Ureter (tissue), 1 donor: ENCODE measurements around the gene ZNF541. TPM values are rescaled to one million over a fixed set of nuclear protein-coding genes. Genes with fewer than 3 reads are reported as not detected.
"Not testable (repeated sequence)": the region's sequence is repeated elsewhere in the genome, so short reads cannot be mapped to it uniquely, and the experiment has no call there.

Experiments used
- DNase-seq: peaks from one replicate; pipeline ENCODE4 v3.0.0-alpha.2; 2020; ENCODE audit warnings: low spot score
- total RNA-seq: library from RNA; stranded (reverse); gene quantifications from one replicate; pipeline ENCODE4 v1.2.4, GENCODE V29; 2023
- donor health status: DM: yes; HTN: yes; CAD: no.

The ZNF541 gene
- total RNA-seq, 1 donor from 2014 or later = 0.70 TPM

DNA sequence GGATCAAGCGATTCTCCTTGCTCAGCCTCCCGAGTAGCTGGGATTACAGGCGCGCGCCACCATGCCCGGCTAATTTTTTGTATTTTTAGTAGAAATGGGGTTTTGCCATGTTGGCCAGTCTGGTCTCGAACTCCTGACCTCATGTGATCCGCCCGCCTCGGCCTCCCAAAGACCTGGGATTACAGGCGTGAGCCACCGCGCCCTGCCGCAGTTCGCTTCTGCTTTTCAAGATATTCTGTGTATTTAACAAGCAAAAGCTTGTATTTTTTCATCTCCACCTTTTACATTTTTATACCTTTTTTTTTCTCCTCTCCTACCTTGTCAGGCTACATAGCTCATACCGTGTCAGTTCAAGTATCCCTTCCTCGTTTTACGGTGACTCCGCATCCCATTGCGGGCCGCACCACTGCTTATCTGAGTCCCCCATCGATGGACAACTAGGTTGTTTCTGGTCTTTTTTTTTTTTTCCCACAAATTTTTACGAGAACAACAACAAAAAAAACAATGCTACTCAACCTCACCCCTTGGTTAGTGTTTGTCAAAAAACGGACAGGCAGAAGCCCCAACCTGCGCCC lies 26.8 kb upstream of the ZNF541 start:
- DNase-seq = not testable (repeated sequence)

DNA sequence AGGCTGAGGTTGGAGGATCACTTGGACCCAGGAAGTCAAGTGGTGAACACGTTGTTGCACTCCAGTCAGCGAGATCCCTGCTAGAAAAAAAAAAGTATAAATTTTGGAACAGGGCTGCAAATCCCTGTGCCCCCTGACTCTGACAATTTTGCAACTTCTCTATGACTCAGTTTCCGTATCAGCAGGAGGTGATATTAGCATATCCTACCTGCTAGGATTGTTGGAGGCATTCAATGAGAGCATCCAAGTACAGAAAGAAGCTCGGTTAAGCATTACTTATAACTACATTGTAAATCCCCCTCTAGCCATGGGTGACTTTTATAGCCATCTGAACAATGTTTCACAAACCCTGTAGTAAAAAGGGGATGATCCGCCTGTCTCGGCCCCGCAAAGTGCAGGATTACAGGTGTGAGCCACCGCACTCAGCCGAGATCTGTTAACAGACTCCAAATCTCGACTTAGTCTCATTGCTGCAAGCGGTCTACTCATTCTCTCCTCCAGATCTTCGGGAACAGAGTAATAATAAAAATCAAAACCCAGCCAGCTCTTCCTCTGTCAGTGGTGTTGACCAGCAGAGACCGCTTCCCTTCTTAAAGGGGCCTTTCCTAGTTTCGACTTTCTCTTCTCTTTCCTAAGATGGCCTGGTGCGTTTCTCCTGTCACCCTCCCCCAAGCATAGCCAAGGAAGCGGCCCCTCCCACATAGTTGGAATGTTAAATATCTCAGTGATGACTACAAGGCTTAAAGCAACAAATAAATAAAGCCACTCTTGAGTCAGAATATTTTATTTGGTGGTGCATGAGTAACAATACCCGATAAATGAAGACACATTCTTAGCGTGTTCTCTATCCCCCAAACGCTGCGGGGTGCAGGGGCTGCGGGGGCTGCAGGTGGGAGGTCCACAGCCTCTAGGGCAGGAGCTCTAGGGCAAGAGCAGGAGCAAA lies 25.7 kb upstream of the ZNF541 start:
- peak; percentile 79 for DNase-seq

DNA sequence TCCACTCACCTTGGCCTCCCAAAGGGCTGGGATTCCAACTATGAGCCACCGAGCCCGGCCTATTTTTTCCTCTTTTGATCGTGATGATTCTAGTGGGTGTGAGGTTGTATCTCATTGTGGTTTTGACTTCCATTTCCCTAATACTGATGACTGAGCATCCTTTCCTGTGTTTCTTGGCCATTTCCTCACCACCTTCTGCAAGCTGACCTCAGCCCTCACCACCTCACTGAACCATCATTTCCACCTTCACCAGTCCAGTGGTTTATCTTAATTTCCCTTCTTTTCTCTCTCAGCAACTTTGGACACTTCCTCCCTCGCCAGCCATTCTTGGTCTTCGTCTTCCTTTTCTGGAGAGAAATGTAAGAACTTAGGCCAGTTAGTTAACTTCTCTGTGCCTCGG lies 23.0 kb upstream of the ZNF541 start:
- DNase-seq = no peak

DNA sequence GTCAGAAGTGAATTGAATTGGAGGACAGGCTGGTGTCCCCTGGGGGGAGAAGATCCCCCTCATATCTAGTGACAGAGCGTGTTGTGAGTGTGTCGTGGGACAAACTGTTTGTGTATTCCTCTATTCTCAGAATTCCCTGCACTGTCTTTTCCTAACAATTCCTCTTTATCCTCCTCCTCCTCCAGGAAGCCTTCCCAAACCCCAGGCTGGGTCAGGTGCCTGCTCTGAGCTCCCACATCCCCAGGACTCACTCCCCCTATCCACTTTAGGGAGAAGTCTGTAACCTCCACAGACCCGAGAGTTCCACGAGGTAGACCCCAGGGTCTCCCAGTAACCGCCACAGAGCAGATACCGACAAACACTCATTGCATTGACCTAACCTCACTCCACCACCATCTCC lies 20.9 kb upstream of the ZNF541 start:
- no peak for DNase-seq

GRCh38 chr19:47589824-47590223 lies 16.9 kb upstream of the ZNF541 start:
- DNase-seq = no peak

- no peak for DNase-seq
Observed at GRCh38 chr19:47587295-47587694, 14.3 kb upstream of the ZNF541 start.

DNA sequence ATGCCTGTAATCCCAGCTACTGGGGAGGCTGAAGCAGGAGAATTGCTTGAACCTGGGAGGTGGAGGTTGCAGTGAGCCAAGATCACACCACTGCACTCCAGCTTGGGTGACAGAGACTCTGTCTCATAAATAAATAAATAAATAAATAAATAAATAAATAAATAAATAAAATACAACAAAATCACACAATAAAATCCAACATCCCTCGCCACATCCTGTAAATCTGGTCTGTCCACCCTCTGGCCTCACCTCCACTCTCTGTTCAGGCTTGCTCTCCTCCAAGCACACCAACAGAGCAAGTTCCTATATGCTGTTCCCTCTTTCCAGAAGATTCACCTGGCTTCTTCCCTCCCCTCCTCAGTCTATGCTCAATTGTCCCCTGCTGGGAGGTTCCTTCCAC lies 10.2 kb upstream of the ZNF541 start:
- not testable (repeated sequence) for DNase-seq

DNA sequence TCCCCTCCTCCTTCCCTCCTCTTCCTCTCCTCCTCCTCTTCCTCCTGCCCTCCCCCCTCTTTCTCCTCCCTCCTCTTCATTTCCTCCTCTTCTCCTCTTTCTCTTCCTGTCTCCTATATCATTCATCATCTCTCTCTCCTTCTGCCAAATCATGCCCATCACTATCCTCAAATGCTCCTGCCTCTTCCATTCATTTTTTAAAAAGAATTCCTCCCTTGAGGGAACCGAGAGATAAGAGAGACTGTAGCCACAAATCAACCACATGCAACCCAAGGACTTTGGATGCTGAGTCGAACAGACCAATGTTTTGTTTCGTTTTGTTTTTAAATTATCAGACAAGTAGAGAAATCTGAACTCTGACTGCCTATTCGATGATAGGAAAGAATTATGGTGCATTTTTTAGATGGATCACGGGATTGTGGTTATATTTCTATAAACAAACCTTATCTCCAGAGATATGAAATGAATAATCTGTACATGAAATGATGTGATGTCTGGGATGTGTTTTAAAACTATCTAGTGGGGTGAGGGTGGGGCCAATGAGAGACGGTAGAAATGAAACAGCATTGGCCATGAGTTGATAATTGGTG lies 9.5 kb upstream of the ZNF541 start:
- DNase-seq = no peak

- DNase-seq = peak; percentile 88
Observed at GRCh38 chr19:47581605-47582319, 8.8 kb upstream of the ZNF541 start.

DNA sequence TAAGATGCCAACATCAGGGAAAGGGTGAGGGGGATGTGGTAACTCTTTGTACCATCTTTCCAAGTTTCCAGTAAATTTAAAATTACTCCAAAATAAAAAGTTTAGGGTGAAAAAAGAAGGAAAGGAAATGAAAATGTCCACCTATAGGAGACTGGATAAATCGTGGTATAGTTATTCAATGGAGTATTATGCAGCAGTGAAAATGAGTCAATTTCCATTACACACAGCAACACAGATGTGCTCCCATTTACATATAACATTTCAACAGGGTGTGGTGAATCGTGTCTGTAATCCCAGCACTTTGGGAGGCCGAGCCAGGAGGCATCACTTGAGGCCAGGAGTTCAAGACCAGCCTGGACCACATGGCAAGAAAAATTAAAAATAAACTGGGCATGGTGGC lies 7.4 kb upstream of the ZNF541 start:
- DNase-seq = no peak

DNA sequence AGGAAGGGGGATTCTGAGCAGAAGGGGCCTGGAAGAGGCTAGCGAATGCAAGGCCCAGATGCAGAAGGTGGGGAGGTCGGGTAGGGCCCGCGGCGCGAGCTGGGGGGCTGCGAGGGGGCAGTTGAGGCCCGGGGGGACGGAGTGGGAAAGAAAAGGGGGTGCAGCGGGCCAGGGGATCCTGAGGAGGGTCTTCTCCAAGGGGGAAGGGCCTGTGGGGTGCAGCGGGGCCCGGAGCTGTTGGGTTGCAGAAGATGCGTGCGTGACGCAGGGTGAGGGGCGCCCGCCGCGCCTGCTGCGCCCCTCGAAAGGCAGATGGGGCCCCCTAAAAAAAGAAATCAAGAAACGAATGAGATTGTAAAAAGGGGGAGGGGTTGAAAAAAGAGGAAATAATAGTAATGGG lies 313 bp downstream of the ZNF541 start:
- DNase-seq = no peak

- DNase-seq = no peak
Observed at GRCh38 chr19:47569331-47569730, 3.6 kb downstream of the ZNF541 start.

DNA sequence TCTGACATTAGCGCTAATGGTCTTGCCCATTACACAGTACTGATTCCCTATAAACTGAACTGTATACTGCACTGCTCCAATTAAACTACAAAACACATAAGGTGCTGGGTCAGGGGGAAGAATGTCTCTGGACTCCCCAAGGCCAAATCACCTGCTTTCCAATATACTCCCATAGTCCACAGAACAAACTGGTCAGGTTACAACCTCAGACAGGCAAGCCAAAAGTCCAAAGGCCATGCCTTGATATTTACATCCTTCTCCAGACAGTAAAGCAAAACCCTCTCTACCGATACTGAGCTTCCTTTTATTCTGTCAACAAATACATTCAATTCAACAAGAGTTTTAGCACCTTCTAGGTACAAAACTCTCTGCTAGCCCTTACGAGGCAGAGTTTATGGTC lies 8.9 kb downstream of the ZNF541 start:
- DNase-seq = no peak

DNA sequence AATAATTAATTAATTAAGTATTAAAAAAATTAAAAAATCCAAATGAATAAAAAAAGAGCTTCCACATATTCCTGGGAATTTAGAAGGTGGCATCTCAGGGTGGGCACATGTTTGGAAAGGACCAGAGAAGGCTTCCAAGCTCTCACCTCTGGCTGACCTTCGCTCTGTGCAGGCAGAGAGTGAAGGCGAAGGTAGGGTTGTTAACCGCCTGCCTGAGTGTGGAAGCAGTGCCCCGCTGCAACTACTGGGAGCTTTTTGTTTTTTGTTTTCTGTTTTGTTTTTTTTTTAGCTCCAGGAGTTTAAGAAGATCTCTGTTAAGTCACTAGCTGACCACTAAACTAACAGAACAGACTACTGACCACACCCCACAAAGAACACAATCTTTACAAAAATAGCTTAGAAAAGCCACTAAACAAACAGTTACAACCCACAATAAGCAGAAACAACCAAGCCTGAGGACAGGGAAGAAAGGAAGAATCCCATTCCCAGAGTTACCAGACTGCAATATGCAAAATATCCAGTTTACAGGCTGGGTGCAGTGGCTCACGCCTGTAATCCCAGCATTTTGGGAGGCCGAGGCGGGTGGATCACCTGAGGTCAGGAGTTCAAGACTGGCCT lies 11.4 kb downstream of the ZNF541 start:
- DNase-seq = no peak

- no peak for DNase-seq
Observed at GRCh38 chr19:47560999-47561398, 11.9 kb downstream of the ZNF541 start.

DNA sequence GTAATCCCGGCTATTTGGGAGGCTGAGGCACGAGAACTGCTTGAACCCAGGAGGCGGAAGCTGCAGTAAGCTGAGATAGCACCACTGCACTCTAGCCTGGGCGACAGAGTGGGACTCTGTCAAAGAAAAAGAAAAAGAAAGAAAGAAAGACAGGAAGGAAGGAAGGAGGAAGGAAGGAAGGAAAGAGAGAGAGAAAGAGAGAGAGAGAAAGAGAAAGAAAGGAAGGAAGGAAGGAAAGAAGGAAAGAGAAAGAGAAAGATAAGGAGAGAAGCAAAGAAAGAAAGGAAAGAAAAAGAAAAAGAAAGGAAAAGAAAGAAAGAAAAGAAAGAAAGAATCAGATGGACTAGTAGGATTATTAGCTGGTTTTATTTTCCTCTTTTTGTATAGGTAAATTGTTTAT lies 22.8 kb downstream of the ZNF541 start:
- no peak for DNase-seq

- no peak for DNase-seq
Observed at GRCh38 chr19:47549261-47549862, 23.6 kb downstream of the ZNF541 start.

- DNase-seq = no peak
Observed at GRCh38 chr19:47547199-47547598, 25.7 kb downstream of the ZNF541 start.

- DNase-seq = no peak
Observed at GRCh38 chr19:47545061-47545948, 27.6 kb downstream of the ZNF541 start.

- DNase-seq = no peak
Observed at GRCh38 chr19:47544476-47544875, 28.5 kb downstream of the ZNF541 start.
